Left ventricle myocardium superior (tissue), 1 donor: ENCODE measurements around the gene SUPT3H. TPM values are rescaled to one million over a fixed set of nuclear protein-coding genes. Genes with fewer than 3 reads are reported as not detected.
"Not testable (repeated sequence)": the region's sequence is repeated elsewhere in the genome, so short reads cannot be mapped to it uniquely, and the experiment has no call there.

ENCODE experiments used
- ATAC-seq: fragments of 200-7000 bp; cut with Tn5 transposase; one replicate; pipeline ENCODE4 v1.9.1; 2020; ENCODE audit warnings: mild to moderate bottlenecking, moderate library complexity
- DNase-seq: peaks from one replicate; pipeline ENCODE4 v3.0.0-alpha.2; 2020
- intact Hi-C: fragments of 100-400 bp; cut with micrococcal nuclease; formaldehyde crosslinking; loops from one replicate; pipeline ENCODE4 v1.11.0; 2022
- total RNA-seq: library from RNA; stranded (reverse); fragmentation: NEBNext Ultra II Directional; extraction: Animal tissue kit (Norgen Biotek cat#: 25700); gene quantifications from one replicate; pipeline ENCODE4 v1.2.1, GENCODE V29; 2021
- donor health status: DM: no; HTN: yes; CAD: no; lungs with severe emphysema.

SUPT3H gene
- total RNA-seq, 1 donor from 2014 or later, result 2.8 TPM

- intact Hi-C loops, result no loop called here
- ATAC-seq, result no peak
- no peak for DNase-seq
Observed at GRCh38 chr6:45154679-45155078, 223.1 kb downstream of the SUPT3H start.

GRCh38 chr6:45148711-45149341, 228.9 kb downstream of the SUPT3H start:
- no peak for ATAC-seq
- intact Hi-C loops, result no loop called here
- DNase-seq, result no peak

GRCh38 chr6:45148278-45148677, 229.5 kb downstream of the SUPT3H start:
- no peak for ATAC-seq
- intact Hi-C loops, result no loop called here
- no peak for DNase-seq

GRCh38 chr6:45145658-45146057, 232.1 kb downstream of the SUPT3H start:
- intact Hi-C loops, DNase-seq, ATAC-seq: not testable (repeated sequence)

GRCh38 chr6:45138765-45139164, 239.0 kb downstream of the SUPT3H start:
- DNase-seq (no peak), ATAC-seq (no peak)
- intact Hi-C loops, result no loop called here

GRCh38 chr6:45136495-45136894, 241.2 kb downstream of the SUPT3H start:
- DNase-seq (no peak), ATAC-seq (no peak)
- intact Hi-C loops, result no loop called here

GRCh38 chr6:45132658-45133294, 245.0 kb downstream of the SUPT3H start:
- DNase-seq (no peak), ATAC-seq (peak; percentile 78)
- intact Hi-C loops, result no loop called here

- intact Hi-C loops, result no loop called here
- ATAC-seq (no peak), DNase-seq (no peak)
Observed at GRCh38 chr6:45132059-45132458, 245.7 kb downstream of the SUPT3H start.

GRCh38 chr6:45129051-45129450, 248.7 kb downstream of the SUPT3H start:
- DNase-seq (no peak), ATAC-seq (no peak)

GRCh38 chr6:45127185-45127584, 250.5 kb downstream of the SUPT3H start:
- ATAC-seq, result no peak
- intact Hi-C loops, result no loop called here
- no peak for DNase-seq

More at GRCh38 chr6:45129051-45129450, 248.7 kb downstream of the SUPT3H start:
- intact Hi-C loops, result no loop called here

- no peak for DNase-seq
- no peak for ATAC-seq
- intact Hi-C loops, result no loop called here
Observed at GRCh38 chr6:45126033-45126432, 251.7 kb downstream of the SUPT3H start.

GRCh38 chr6:45123023-45123422, 254.7 kb downstream of the SUPT3H start:
- DNase-seq, result no peak
- ATAC-seq, result no peak
- intact Hi-C loops, result no loop called here

GRCh38 chr6:45118754-45119153, 259.0 kb downstream of the SUPT3H start:
- ATAC-seq, result peak; percentile 96
- intact Hi-C loops, result no loop called here
- DNase-seq, result no peak

GRCh38 chr6:45116714-45117410, 260.9 kb downstream of the SUPT3H start:
- intact Hi-C loops, result no loop called here
- DNase-seq (no peak), ATAC-seq (no peak)

GRCh38 chr6:45115696-45116095, 262.0 kb downstream of the SUPT3H start:
- DNase-seq (no peak), ATAC-seq (peak; percentile 39)
- intact Hi-C loops, result no loop called here

- ATAC-seq (no peak), DNase-seq (no peak)
- intact Hi-C loops, result no loop called here
Observed at GRCh38 chr6:45112711-45113110, 265.0 kb downstream of the SUPT3H start.

- intact Hi-C loops, result no loop called here
- DNase-seq (no peak), ATAC-seq (no peak)
Observed at GRCh38 chr6:45109551-45109950, 268.2 kb downstream of the SUPT3H start.

- ATAC-seq (no peak), DNase-seq (no peak)
- intact Hi-C loops, result no loop called here
Observed at GRCh38 chr6:45105170-45105820, 272.4 kb downstream of the SUPT3H start.

GRCh38 chr6:45104429-45104828, 273.3 kb downstream of the SUPT3H start:
- no peak for ATAC-seq
- intact Hi-C loops, result no loop called here
- no peak for DNase-seq

- ATAC-seq, result no peak
- intact Hi-C loops, result no loop called here
- no peak for DNase-seq
Observed at GRCh38 chr6:45098256-45098655, 279.5 kb downstream of the SUPT3H start.
